Adrenal gland (tissue), 12 donors: Measurements from ENCODE around the gene COL26A1. TPM values are rescaled to one million over a fixed set of nuclear protein-coding genes. Genes with fewer than 3 reads are reported as not detected.

ENCODE experiments used
- DNase-seq, 7 donors: peaks; one replicate each; pipeline ENCODE4 v3.0.0-alpha.2; 2019 to 2020
- H3K27ac ChIP-seq, 5 donors: fragments of 200-600 bp; sonication (generic) in 4 of 5; 1 replicate in 3 of 5; 2 replicates in 2 of 5; pipeline versions ENCODE4 v1.5.1 to v1.8.0; 2016 to 2020; ENCODE audit warnings: mild to moderate bottlenecking in 1 of 5
- H3K27me3 ChIP-seq: fragments of 200-600 bp; 2 replicates; pipeline ENCODE4 v1.8.0; 2021
- H3K36me3 ChIP-seq, 2 donors: fragments of 200-600 bp; replicated peaks in 1 of 2; 1 replicate in 1 of 2; 2 replicates in 1 of 2; pipeline versions ENCODE4 v1.5.1 to v1.8.0; 2018 to 2022
- H3K4me1 ChIP-seq, 2 donors: fragments of 200-600 bp; replicated peaks in 1 of 2; 1 replicate in 1 of 2; 2 replicates in 1 of 2; pipeline versions ENCODE4 v1.5.1 to v1.8.0; 2018 to 2021
- H3K4me3 ChIP-seq, 4 donors: fragments of 200-600 bp; sonication (generic) in 3 of 4; one replicate each; pipeline ENCODE4 v1.5.1; 2016 to 2018
- H3K9me3 ChIP-seq, 3 donors: fragments of 200-600 bp; sonication (generic) in 1 of 3; replicated peaks in 1 of 3; 1 replicate in 2 of 3; 2 replicates in 1 of 3; pipeline versions ENCODE4 v1.5.1 to v1.8.0; 2016 to 2021
- POLR2A ChIP-seq, 2 donors: fragments of 450-650 bp; IDR thresholded peaks; one replicate each; pipeline ENCODE4 v1.6.1; 2017; ENCODE audit warnings: antibody characterized with exemption in 2 of 2, mild to moderate bottlenecking in 2 of 2, moderate library complexity in 1 of 2
- WGBS, 4 donors: extraction: QIAGEN DNeasy Blood & Tissue Kit in 2 of 4; methylation state at CpG; one replicate each; pipeline versions ENCODE4 v1.1.5 to v1.1.7; 2013 to 2017; 5-methylcytosine and 5-hydroxymethylcytosine counted together
- intact Hi-C, 2 donors: fragments of 100-400 bp; cut with DNase I; formaldehyde crosslinking; loops; one replicate each; pipeline versions ENCODE4 v1.14.1 to v1.15.0; 2022 to 2023
- polyA plus RNA-seq, 3 donors: library from polyadenylated mRNA; stranded (reverse); fragments of 200-250 nt in 2 of 3; fragments of 350-450 nt in 1 of 3; fragmentation: Illumina TruSeq in 1 of 3; extraction: RNeasy Lipid Tissue Mini Kit (QIAGEN cat#74804) in 1 of 3; gene quantifications; one replicate each; pipeline ENCODE4 v1.2.3, GENCODE V29; 2013 to 2014
- total RNA-seq, 9 donors: library from RNA; depleted of rRNA in 4 of 9; stranded (reverse); fragments of >200 nt in 4 of 9; fragments of 120-200 nt in 1 of 9; fragmentation: NEBNext Ultra II Directional in 1 of 9; extraction: Animal tissue kit (Norgen Biotek cat#: 25700) in 1 of 9; gene quantifications; one replicate each; pipeline versions ENCODE4 v1.1.0 to v1.2.4, GENCODE V29; 2013 to 2023
- TF ChIP-seq, protein P1 (sequence below), 6 experiments: fragments of 450-650 bp in 4 of 6; fragments of 200-600 bp in 2 of 6; sonication (generic) in 1 of 6; IDR thresholded peaks; 1 replicate in 5 of 6; 2 replicates in 1 of 6; pipeline versions ENCODE4 v1.5.1 to v1.8.0; 2016 to 2021; ENCODE audit warnings: antibody characterized with exemption in 6 of 6, mild to moderate bottlenecking in 2 of 6, moderate library complexity in 1 of 6
- donor health status: healthy with polysubstance abuse.
- donor health status: Bipolar disorder and iron deficiency.
- donor health status: DM: yes; HTN: yes; CAD: no.
- donor health status: DM: no; HTN: no; CAD: no.
- donor health status: DM: no; HTN: no; CAD: no.
- donor health status: DM: yes; HTN: yes; CAD: no.

Gene COL26A1
- total and polyA plus RNA-seq, 12 donors: 0.64 to 18.8 (median 4.6) TPM

DNA sequence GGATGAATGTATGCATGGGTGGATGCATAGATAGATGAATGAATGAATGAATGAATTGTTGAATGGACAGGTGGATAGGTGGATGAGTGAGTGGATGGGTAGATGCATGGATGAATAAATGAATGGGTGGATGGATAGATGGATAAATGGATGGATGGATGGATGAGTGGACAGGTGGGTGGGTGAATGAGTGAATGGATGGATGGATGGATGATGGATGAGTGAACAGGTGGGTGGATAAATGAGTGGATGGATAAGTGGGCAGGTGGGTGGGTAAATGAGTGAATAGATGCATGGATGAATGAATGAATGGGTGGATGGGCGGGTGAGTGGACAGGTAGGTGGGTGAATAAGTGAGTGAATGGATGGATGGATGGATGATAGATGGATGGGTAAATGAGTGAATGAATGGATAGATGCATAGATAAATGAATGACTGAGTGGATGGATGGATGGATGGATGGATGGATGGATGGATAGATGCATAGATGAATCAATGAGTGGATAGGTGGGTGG, 193.8 kb downstream of the COL26A1 start:
- no peaks in the 10 kb centered on the region for H3K36me3 ChIP-seq
- H3K9me3 ChIP-seq: no peaks in the 10 kb centered on the region
- no peaks in the 10 kb centered on the region for H3K4me1 ChIP-seq
- TF ChIP-seq POLR2A (IDR thresholded peaks at IDR 0.05): no peak
- TF ChIP-seq, protein P1, sequence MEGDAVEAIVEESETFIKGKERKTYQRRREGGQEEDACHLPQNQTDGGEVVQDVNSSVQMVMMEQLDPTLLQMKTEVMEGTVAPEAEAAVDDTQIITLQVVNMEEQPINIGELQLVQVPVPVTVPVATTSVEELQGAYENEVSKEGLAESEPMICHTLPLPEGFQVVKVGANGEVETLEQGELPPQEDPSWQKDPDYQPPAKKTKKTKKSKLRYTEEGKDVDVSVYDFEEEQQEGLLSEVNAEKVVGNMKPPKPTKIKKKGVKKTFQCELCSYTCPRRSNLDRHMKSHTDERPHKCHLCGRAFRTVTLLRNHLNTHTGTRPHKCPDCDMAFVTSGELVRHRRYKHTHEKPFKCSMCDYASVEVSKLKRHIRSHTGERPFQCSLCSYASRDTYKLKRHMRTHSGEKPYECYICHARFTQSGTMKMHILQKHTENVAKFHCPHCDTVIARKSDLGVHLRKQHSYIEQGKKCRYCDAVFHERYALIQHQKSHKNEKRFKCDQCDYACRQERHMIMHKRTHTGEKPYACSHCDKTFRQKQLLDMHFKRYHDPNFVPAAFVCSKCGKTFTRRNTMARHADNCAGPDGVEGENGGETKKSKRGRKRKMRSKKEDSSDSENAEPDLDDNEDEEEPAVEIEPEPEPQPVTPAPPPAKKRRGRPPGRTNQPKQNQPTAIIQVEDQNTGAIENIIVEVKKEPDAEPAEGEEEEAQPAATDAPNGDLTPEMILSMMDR (IDR thresholded peaks at IDR 0.05): no peak
- H3K27me3 ChIP-seq: no peaks in the 10 kb centered on the region
- 88 to 94% (median 91%) methylated on average over 1 of the region's 1 CpG for WGBS, 4 donors
- no peak for DNase-seq
- intact Hi-C loops: no loop called here
- no peak overlapping the region for H3K27ac ChIP-seq
- H3K4me3 ChIP-seq: no peak overlapping the region

DNA sequence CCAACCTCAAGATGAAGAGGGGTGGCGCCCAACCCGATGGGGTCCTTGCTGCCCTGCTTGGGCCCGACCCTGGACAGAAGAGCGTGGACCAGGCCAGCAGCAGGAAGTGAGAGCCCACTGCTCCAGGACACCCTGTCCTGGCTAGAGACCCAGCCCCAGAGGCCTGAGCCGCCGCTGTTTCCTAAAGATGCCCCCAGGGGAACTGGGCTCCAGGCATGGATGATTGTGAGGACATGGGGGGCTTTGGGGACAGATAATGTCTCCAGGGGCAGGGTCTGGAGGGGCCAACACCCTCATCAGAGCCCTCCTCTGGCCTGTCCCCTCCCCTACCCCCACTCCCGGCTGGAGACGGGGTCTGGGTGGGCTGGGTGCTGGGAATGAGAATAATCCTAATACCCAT, 194.7 kb downstream of the COL26A1 start:
- WGBS, 4 donors: 76 to 94% (median 88%) methylated on average over 2 to 8 of the region's 8 CpGs
- intact Hi-C loops: no loop called here

DNA sequence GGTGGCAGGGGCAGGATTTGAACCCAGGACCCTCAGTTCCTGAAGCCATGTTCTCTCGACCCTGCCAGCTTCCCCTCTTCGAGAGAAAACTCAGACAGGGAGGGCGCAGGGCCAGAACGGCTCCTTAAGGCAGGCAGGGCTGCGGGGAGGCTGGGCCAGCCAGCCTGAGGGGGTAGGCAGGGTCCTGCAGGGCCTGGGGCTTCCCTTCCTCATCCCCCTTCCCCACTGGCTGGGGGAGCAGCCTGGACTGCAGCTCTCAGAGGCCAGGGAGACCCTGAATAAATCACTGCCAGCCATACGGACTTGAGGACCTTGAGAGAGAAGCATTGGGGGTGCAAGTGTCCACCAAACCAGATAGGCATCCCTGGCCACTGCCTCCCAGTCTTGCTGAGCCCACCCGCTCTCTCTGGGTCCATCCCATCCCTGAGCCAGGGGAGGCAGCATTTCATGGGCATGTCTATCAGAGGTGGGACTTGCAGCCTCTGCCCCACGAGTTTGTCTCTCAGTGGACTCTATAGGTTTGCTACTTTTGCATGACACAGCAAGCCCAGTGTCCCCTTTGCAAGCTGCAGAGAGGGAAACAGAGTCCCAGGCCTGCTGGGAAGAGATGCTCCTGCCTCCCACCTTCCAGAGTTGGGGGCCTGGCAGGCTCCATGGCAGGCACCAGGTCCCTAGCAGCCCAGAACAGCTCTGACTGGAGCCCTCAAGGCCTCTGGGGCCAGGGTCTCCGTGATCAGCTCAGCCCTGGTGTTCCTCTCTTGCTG, 195.5 kb downstream of the COL26A1 start:
- Histone ChIP-seq H3K27me3 (no peaks in the 10 kb centered on the region), H3K4me1 (no peaks in the 10 kb centered on the region), H3K4me3 (no peak overlapping the region), H3K36me3 (no peaks in the 10 kb centered on the region), H3K9me3 (no peaks in the 10 kb centered on the region), H3K27ac (no peak overlapping the region)
- no peak for TF ChIP-seq POLR2A (IDR thresholded peaks at IDR 0.05)
- TF ChIP-seq, protein P1 (IDR thresholded peaks at IDR 0.05): no peak
- DNase-seq: peak in 2 of 7 donors; percentile 8 to 24
- WGBS, 4 donors: 67 to 88% (median 83%) methylated on average over 4 to 9 of the region's 9 CpGs
- intact Hi-C loops: no loop called here

More for the DNA sequence above, 194.7 kb downstream of the COL26A1 start:
- no peak for TF ChIP-seq POLR2A (IDR thresholded peaks at IDR 0.05)
- TF ChIP-seq, protein P1 (IDR thresholded peaks at IDR 0.05): no peak
- H3K9me3 ChIP-seq: no peaks in the 10 kb centered on the region
- no peak overlapping the region for H3K27ac ChIP-seq
- peak in 1 of 7 donors; percentile 13 for DNase-seq
- H3K4me3 ChIP-seq: no peak overlapping the region
- no peaks in the 10 kb centered on the region for H3K36me3 ChIP-seq
- H3K27me3 ChIP-seq: no peaks in the 10 kb centered on the region
- H3K4me1 ChIP-seq: no peaks in the 10 kb centered on the region

DNA sequence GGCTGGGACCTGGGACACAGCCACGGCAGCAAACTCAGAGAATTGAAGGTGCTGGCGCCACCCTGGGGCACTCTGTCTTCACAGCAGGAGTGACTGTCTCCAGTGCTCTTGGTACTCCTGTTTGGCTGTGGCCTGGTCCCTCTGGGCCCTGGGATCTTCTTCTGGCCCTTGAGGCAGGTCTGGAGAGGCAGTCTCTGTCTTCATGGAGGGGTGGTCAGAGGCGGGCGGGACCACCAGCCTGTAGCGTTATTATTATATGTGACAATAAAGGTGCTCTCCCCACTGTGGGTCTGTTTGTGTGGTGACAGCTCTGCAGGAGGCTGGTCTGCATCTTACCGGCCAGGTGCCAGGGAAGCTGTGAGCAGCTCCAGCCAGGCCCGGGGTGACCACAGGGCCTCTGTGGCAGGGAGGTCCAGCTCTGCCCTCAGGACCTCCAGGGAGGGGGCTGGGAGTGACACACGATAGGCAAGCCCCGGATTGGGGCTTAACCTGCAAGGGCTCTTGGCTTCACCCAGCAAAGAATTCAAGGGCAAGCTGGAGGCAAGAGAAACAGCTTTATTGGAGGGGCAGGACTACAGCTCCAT, 196.2 kb downstream of the COL26A1 start:
- no peaks in the 10 kb centered on the region for H3K36me3 ChIP-seq
- H3K9me3 ChIP-seq: no peaks in the 10 kb centered on the region
- intact Hi-C loops: no loop called here
- H3K4me3 ChIP-seq: no peak overlapping the region
- TF ChIP-seq, protein P1 (IDR thresholded peaks at IDR 0.05): no peak
- no peak for TF ChIP-seq POLR2A (IDR thresholded peaks at IDR 0.05)
- no peak overlapping the region for H3K27ac ChIP-seq
- no peaks in the 10 kb centered on the region for H3K4me1 ChIP-seq
- WGBS, 4 donors: 76 to 100% (median 78%) methylated on average over 1 to 9 of the region's 9 CpGs; no CpG with 5 or more reads in 1 of the 4 donors
- peak in 2 of 7 donors; percentile 15 to 37 for DNase-seq
- no peaks in the 10 kb centered on the region for H3K27me3 ChIP-seq
